Medulla oblongata (tissue), 1 donor: ENCODE measurements around the gene KCNJ18.
"Not testable (repeated sequence)": the region's sequence is repeated elsewhere in the genome, so short reads cannot be mapped to it uniquely, and the experiment has no call there.

Experiments
- DNase-seq: peaks from one replicate; pipeline ENCODE4 v3.0.0-alpha.2; 2015; ENCODE audit errors: extremely low spot score

Gene KCNJ18

GRCh38 chr17:21702940-21703640 lies 10.8 kb downstream of the KCNJ18 start:
- DNase-seq = not testable (repeated sequence)

DNA sequence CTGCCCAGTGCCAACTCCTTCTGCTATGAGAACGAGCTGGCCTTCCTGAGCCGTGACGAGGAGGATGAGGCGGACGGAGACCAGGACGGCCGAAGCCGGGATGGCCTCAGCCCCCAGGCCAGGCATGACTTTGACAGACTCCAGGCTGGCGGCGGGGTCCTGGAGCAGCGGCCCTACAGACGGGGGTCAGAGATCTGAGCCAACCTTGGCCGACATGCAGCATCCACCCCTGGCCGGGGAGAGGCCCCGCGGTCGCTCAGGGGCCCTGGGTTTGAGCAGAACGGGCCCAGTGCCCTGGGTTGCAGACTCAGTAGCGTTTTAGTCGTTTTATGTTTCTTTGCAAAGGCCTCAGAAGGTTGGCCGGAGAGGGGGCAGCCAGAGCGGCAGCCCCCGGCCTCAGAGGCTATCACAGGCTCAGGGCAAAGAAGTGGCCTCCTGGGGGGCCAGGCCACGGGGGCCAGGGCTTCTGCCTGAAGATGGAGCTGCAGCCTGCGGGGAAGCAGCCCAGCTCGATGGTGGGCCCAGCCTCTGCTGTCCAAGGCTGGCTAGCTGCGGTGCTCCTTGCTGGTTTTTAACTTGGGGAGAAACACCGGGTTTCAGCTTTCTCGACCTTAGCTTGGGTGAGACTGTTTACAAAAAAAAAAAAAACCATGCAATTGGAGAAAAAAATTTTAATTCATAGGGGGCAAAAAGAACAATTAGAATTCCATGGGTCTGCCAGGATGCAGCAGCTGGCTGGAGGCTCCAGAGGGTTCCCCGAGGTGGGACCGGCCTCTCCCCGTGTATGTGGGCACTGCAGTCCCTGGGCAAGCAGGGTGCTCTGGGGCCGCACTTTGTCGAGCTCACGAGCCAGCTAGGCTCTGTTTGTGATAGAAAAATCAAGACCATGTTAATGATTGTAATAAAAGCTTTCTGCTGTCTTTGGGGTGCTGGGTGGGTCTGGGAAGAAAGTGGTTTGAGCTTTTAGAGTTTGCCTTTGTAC lies 11.9 kb downstream of the KCNJ18 start:
- DNase-seq = not testable (repeated sequence)

GRCh38 chr17:21705021-21705601 lies 12.8 kb downstream of the KCNJ18 start:
- DNase-seq = no peak

GRCh38 chr17:21705746-21706145 lies 13.4 kb downstream of the KCNJ18 start:
- not testable (repeated sequence) for DNase-seq

DNA sequence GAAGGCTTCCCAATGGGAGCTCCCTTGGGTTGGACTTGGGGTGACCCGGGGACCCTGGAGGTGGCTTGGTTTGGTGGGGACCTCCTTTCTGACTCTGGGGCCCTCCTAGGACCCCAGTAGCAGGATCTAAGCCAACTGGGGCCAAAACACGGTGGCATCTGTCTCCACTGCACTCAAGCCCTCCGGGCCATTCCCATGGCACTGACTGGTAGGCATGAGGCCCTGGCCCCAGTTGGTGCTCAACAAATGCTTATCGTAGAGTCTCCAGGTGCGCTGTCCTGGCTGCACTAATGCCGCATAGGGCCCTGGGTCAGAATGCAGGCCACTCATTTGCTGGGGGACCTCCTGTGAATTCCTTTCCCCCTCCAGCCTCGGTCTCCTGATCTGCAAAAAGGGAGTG lies 14.2 kb downstream of the KCNJ18 start:
- DNase-seq = not testable (repeated sequence)

GRCh38 chr17:21707131-21707530 lies 14.8 kb downstream of the KCNJ18 start:
- not testable (repeated sequence) for DNase-seq

GRCh38 chr17:21707711-21708611 lies 15.6 kb downstream of the KCNJ18 start:
- not testable (repeated sequence) for DNase-seq

GRCh38 chr17:21708612-21709535 lies 16.6 kb downstream of the KCNJ18 start:
- not testable (repeated sequence) for DNase-seq

DNA sequence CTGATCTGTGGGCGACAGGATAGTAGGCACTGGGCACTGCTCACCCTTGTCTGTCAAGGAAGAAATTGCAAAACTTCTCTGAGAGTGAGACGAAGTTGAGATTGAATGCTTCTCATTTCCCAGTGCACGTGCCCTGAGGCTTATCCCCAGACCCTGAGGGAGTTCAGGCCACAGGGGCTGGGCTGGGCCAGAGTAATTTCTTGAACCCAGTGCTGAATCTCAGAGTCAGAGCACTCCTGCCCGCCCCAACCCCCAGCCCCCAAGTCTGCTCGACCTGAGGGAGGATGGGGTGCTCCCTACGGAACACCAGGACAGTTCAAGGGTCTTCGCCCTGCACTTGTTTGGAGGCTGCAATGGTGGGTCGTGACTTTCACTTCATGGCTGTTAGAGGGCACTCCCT lies 17.7 kb downstream of the KCNJ18 start:
- DNase-seq = not testable (repeated sequence)

DNA sequence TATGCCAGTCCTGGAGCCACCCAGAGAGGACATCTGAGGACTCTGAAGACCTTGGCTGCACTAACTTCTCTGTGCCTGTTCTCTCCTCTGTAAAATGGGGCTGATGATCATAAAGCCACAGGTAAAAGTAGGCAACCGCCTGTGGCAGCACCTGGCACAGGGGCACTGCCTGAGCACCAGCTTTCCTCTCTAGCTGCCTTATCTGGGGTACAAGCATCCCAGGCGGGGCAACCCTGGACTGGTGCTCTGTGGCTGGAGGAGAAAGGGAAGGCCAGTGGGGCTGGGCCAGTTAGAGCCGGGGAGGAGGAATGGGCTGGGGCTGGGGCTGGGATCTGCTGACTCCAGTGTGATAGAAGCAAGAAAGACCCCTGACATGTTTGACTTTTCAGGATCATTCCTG lies 18.2 kb downstream of the KCNJ18 start:
- not testable (repeated sequence) for DNase-seq

GRCh38 chr17:21711182-21711581 lies 18.9 kb downstream of the KCNJ18 start:
- no peak for DNase-seq

DNA sequence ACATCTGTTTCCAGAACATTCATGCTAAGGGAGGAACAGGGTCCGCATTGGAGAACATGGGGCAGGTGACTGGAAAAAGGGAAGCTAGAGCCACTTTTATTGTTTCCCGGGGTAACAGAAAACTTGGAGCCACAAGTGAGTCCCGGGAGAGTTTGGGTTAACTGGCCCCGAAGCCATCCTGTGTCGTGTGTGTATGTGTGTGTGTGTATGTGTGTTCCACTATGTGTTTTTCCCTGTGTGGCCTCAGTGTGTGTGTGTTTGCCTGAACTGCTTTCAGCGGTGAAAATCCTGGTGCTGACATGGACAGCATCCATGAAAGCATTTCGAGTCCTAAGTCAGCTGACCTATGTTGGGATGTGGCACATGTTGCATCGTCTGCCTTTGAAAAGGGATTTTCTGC lies 20.7 kb downstream of the KCNJ18 start:
- DNase-seq = not testable (repeated sequence)

DNA sequence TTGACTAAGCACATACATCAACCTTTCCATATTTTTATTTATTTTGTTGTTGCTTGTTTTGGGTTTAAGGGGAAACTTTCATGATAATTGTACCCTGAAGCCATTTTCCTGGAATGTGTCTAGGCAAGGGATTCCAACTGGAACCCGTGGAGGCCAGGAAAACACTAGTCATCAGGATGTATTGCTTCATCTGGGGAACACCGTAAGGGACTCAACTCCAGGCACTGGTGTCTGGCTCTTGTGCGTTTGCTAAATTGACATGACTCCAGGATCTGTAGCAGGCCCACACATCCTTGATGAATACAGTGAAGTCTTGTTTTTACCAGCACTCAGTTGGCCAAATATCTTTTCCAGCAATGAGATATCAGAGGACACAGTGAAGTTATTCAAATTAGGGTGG lies 21.3 kb downstream of the KCNJ18 start:
- not testable (repeated sequence) for DNase-seq

GRCh38 chr17:21714676-21715075 lies 22.4 kb downstream of the KCNJ18 start:
- DNase-seq = not testable (repeated sequence)

DNA sequence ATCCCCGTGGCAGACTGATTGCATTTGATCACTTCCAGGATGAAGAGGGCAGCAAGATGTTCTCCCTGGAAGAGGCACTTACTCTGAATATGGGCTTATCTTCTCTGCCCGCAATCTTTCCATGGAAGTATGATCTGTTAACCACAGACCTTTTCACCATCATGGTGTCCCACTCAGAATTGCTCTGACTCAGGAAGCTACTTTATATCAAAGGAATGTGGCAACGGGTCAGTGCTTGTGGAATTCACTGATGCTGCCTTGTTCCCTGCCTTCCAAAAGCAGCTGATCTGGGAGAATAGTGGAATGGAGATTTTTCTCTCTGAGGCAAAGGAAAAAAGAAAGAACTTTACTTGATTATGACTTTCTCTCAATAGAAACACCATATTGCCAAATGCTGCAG lies 23.6 kb downstream of the KCNJ18 start:
- not testable (repeated sequence) for DNase-seq

- not testable (repeated sequence) for DNase-seq
These were observed 26.6 kb downstream of the KCNJ18 start for GRCh38 chr17:21718971-21719370.

GRCh38 chr17:21719511-21720226 lies 27.3 kb downstream of the KCNJ18 start:
- not testable (repeated sequence) for DNase-seq

GRCh38 chr17:21720566-21720965 lies 28.2 kb downstream of the KCNJ18 start:
- DNase-seq = not testable (repeated sequence)

GRCh38 chr17:21722268-21722667 lies 29.9 kb downstream of the KCNJ18 start:
- not testable (repeated sequence) for DNase-seq
